HepG2 (cell line): Measurements from ENCODE around the gene FAM120B. TPM values are rescaled to one million over a fixed set of nuclear protein-coding genes. Genes with fewer than 3 reads are reported as not detected.
A peak's percentile ranks its signal among the peaks of the same experiment; 100 is the strongest.

Experiments
- AHR ChIP-seq: IDR thresholded peaks from 2 replicates; pipeline ENCODE4 v1.6.1; 2018; ENCODE audit warnings: missing genetic modification reagents, missing compliant biosample characterization
- ATAD3A ChIP-seq: sonication (generic); formaldehyde crosslinking; IDR thresholded peaks from 2 replicates; pipeline ENCODE4 v1.4.0; 2020; ENCODE audit warnings: missing genetic modification reagents
- EED ChIP-seq: sonication (generic); formaldehyde crosslinking; IDR thresholded peaks from 2 replicates; pipeline ENCODE4 v1.5.0; 2020; ENCODE audit warnings: mild to moderate bottlenecking, missing genetic modification reagents
- ESRRA ChIP-seq: sonication (generic); formaldehyde crosslinking; IDR thresholded peaks from 2 replicates; pipeline ENCODE4 v1.5.1; 2020; ENCODE audit warnings: mild to moderate bottlenecking, low read depth, missing genetic modification reagents
- MTF1 ChIP-seq: sonication (generic); formaldehyde crosslinking; IDR thresholded peaks from 2 replicates; pipeline ENCODE4 v1.5.0; 2020; ENCODE audit warnings: missing genetic modification reagents
- NFKBIZ ChIP-seq: IDR thresholded peaks from 2 replicates; pipeline ENCODE4 v1.6.1; 2018; ENCODE audit warnings: missing genetic modification reagents, missing compliant biosample characterization
- NR3C1 ChIP-seq: sonication (generic); formaldehyde crosslinking; IDR thresholded peaks from 2 replicates; pipeline ENCODE4 v1.4.0; 2020; ENCODE audit warnings: missing genetic modification reagents
- YEATS4 ChIP-seq: sonication (generic); formaldehyde crosslinking; IDR thresholded peaks from 2 replicates; pipeline ENCODE4 v1.4.0; 2020; ENCODE audit warnings: missing genetic modification reagents, borderline replicate concordance
- YY1 ChIP-seq: IDR thresholded peaks from 2 replicates; pipeline ENCODE4 v1.6.1; 2011; ENCODE audit warnings: low read length, low read depth, moderate library complexity, mild to moderate bottlenecking; ENCODE audit not compliant: insufficient read depth, insufficient replicate concordance
- ZNF143 ChIP-seq: sonication (generic); formaldehyde crosslinking; IDR thresholded peaks from 2 replicates; pipeline ENCODE4 v1.4.0; 2020; ENCODE audit warnings: missing genetic modification reagents
- ZNF343 ChIP-seq: sonication (generic); formaldehyde crosslinking; IDR thresholded peaks from 2 replicates; pipeline ENCODE4 v1.4.0; 2020; ENCODE audit warnings: mild to moderate bottlenecking, missing genetic modification reagents
- ZNF432 ChIP-seq: sonication (generic); formaldehyde crosslinking; IDR thresholded peaks from 2 replicates; pipeline ENCODE4 v1.5.0; 2020; ENCODE audit warnings: missing genetic modification reagents, mild to moderate bottlenecking, borderline replicate concordance
- ZNF747 ChIP-seq: sonication (generic); formaldehyde crosslinking; IDR thresholded peaks from 2 replicates; pipeline ENCODE4 v1.8.1; 2023; ENCODE audit warnings: missing genetic modification reagents, mild to moderate bottlenecking, borderline replicate concordance
- polyA plus RNA-seq, 8 experiments: library from polyadenylated mRNA; depleted of rRNA in 3 of 8; stranded (reverse) in 7 of 8; unstranded in 1 of 8; fragments of >200 nt; fragmentation: Illumina TruSeq in 4 of 8; extraction: Trizol in 4 of 8; gene quantifications; 2 replicates each; pipeline versions ENCODE4 v1.2.1 to v1.2.3, GENCODE V29; 2011 to 2016; ENCODE audit warnings: low read depth in 4 of 8, missing spikeins in 1 of 8, mixed read lengths in 1 of 8; ENCODE audit not compliant: insufficient read depth in 1 of 8
- total RNA-seq, 5 experiments: library from RNA; depleted of rRNA; stranded (reverse); fragments of >200 nt; fragmentation: Illumina TruSeq; extraction: Trizol; gene quantifications; 2 replicates each; pipeline ENCODE4 v1.2.3, GENCODE V29; 2016; ENCODE audit warnings: low read depth in 1 of 5
- TF ChIP-seq, protein P1 (sequence below): sonication (generic); formaldehyde crosslinking; IDR thresholded peaks from 2 replicates; pipeline ENCODE4 v1.4.0; 2020; ENCODE audit warnings: missing genetic modification reagents; ENCODE audit errors: not compliant biosample characterization
- TF ChIP-seq, protein P2 (sequence below): sonication (generic); formaldehyde crosslinking; IDR thresholded peaks from 2 replicates; pipeline ENCODE4 v1.5.1; 2020; ENCODE audit warnings: missing genetic modification reagents, mild to moderate bottlenecking, borderline replicate concordance
- TF ChIP-seq, protein P3 (sequence below): sonication (generic); formaldehyde crosslinking; IDR thresholded peaks from 2 replicates; pipeline ENCODE4 v1.4.0; 2020; ENCODE audit warnings: mild to moderate bottlenecking, missing genetic modification reagents
- TF ChIP-seq, protein P4 (sequence below): sonication (generic); formaldehyde crosslinking; IDR thresholded peaks from 2 replicates; pipeline ENCODE4 v1.8.0; 2022; ENCODE audit warnings: missing genetic modification reagents, low read depth, mild to moderate bottlenecking, borderline replicate concordance
- TF ChIP-seq, protein P5 (sequence below): sonication (generic); formaldehyde crosslinking; IDR thresholded peaks from 2 replicates; pipeline ENCODE4 v1.4.0; 2020; ENCODE audit warnings: missing genetic modification reagents, borderline replicate concordance

The FAM120B gene
- total and polyA plus RNA-seq, 2 of the 13 experiments (the other 11 are each of a cell fraction or from before 2014, with no cell fraction given), result 9.2 to 10.7 TPM

DNA sequence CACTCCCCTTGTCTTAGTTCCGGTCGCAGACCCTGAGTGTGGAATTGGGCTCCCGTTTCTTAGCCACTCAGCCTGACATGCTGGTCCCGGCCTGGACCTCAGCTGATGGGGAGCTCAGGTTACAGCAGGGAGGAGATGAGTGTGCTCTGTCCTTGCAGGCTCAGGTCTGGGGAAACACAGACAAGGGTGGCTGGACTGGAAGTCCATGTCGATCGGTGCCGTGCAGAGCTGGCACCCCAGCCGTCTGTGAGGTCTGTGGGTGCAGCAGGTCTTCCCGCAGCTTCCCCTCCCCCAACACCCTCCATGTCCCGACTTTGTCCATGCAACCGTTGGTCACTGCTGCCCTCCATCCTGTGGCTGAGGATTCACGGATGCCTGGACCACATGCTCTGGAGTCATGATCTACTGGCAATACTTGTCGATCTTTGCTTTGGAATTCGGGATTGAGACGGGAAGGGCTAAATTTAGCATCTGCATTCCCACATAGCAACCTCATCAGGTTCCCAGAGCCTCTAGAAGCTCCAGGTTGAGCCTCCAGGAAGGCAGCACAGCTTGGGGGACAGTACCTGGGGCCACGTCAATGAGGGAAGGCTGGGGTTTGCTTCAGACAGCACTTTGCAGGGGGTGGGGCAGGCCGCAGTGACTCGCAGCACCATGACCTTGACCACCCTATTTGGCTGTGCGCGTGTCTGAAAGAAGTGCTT lies 127.7 kb downstream of the FAM120B start (continued):
- TF ChIP-seq NR3C1 (CRISPR knock-in tag) (no peak), YY1 (no peak), YEATS4 (CRISPR knock-in tag) (no peak), ZNF143 (CRISPR knock-in tag) (no peak), ZNF343 (CRISPR knock-in tag) (no peak), ZNF747 (CRISPR knock-in tag) (0 out of 2 replicates have a peak, but pooled peaks have one; percentile 56), ZNF432 (CRISPR knock-in tag) (no peak), NFKBIZ (CRISPR knock-in tag) (no peak), ATAD3A (no peak), EED (CRISPR knock-in tag) (peak; percentile 72; the same call in 1 of the 2 replicates), ESRRA (CRISPR knock-in tag) (no peak), AHR (CRISPR knock-in tag) (no peak), MTF1 (CRISPR knock-in tag) (no peak)
- TF ChIP-seq, protein P1, sequence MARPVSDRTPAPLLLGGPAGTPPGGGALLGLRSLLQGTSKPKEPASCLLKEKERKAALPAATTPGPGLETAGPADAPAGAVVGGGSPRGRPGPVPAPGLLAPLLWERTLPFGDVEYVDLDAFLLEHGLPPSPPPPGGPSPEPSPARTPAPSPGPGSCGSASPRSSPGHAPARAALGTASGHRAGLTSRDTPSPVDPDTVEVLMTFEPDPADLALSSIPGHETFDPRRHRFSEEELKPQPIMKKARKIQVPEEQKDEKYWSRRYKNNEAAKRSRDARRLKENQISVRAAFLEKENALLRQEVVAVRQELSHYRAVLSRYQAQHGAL (CRISPR knock-in tag), result no peak
- TF ChIP-seq, protein P2, sequence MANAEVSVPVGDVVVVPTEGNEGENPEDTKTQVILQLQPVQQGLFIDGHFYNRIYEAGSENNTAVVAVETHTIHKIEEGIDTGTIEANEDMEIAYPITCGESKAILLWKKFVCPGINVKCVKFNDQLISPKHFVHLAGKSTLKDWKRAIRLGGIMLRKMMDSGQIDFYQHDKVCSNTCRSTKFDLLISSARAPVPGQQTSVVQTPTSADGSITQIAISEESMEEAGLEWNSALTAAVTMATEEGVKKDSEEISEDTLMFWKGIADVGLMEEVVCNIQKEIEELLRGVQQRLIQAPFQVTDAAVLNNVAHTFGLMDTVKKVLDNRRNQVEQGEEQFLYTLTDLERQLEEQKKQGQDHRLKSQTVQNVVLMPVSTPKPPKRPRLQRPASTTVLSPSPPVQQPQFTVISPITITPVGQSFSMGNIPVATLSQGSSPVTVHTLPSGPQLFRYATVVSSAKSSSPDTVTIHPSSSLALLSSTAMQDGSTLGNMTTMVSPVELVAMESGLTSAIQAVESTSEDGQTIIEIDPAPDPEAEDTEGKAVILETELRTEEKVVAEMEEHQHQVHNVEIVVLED (CRISPR knock-in tag), result peak; percentile 39; the same call in 1 of the 2 replicates
- TF ChIP-seq, protein P3, sequence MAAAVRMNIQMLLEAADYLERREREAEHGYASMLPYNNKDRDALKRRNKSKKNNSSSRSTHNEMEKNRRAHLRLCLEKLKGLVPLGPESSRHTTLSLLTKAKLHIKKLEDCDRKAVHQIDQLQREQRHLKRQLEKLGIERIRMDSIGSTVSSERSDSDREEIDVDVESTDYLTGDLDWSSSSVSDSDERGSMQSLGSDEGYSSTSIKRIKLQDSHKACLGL (CRISPR knock-in tag), result no peak
- TF ChIP-seq, protein P4, sequence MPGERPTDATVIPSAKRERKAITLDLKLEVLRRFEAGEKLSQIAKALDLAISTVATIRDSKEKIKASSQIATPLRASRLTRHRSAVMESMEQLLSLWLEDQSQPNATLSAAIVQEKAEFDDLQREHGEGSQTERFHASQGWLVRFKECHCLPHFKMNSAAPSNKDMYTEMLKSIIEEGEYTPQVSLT (CRISPR knock-in tag), result no peak
- TF ChIP-seq, protein P5, sequence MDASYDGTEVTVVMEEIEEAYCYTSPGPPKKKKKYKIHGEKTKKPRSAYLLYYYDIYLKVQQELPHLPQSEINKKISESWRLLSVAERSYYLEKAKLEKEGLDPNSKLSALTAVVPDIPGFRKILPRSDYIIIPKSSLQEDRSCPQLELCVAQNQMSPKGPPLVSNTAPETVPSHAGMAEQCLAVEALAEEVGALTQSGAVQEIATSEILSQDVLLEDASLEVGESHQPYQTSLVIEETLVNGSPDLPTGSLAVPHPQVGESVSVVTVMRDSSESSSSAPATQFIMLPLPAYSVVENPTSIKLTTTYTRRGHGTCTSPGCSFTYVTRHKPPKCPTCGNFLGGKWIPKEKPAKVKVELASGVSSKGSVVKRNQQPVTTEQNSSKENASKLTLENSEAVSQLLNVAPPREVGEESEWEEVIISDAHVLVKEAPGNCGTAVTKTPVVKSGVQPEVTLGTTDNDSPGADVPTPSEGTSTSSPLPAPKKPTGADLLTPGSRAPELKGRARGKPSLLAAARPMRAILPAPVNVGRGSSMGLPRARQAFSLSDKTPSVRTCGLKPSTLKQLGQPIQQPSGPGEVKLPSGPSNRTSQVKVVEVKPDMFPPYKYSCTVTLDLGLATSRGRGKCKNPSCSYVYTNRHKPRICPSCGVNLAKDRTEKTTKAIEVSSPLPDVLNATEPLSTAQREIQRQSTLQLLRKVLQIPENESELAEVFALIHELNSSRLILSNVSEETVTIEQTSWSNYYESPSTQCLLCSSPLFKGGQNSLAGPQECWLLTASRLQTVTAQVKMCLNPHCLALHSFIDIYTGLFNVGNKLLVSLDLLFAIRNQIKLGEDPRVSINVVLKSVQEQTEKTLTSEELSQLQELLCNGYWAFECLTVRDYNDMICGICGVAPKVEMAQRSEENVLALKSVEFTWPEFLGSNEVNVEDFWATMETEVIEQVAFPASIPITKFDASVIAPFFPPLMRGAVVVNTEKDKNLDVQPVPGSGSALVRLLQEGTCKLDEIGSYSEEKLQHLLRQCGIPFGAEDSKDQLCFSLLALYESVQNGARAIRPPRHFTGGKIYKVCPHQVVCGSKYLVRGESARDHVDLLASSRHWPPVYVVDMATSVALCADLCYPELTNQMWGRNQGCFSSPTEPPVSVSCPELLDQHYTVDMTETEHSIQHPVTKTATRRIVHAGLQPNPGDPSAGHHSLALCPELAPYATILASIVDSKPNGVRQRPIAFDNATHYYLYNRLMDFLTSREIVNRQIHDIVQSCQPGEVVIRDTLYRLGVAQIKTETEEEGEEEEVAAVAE (CRISPR knock-in tag), result no peak
